OCI-LY3 (cell line): ENCODE data around the gene FAM110A.
"Not testable (repeated sequence)": the region's sequence is repeated elsewhere in the genome, so short reads cannot be mapped to it uniquely, and the experiment has no call there.

Source experiments
- H2AFZ ChIP-seq: fragments of 200-600, 300-600 bp; shearing (Covaris generic); 2 replicates; pipeline ENCODE4 v1.6.0; 2014; ENCODE audit warnings: antibody characterized with exemption, low read depth, low read length
- H3K27ac ChIP-seq: fragments of 200-600, 300-600 bp; sonication (generic); 2 replicates; pipeline ENCODE4 v1.5.1; 2014; ENCODE audit warnings: mild to moderate bottlenecking, low read length, moderate library complexity, mixed read lengths
- H3K27me3 ChIP-seq: fragments of 200-600, 300-600 bp; sonication (generic); 2 replicates; pipeline ENCODE4 v1.6.1; 2014; ENCODE audit warnings: low read depth, low read length, mixed read lengths
- H3K36me3 ChIP-seq: fragments of 200-600, 300-600 bp; sonication (generic); replicated peaks from 2 replicates; pipeline ENCODE3; 2014; ENCODE audit warnings: low read depth, low read length, mixed read lengths
- H3K4me1 ChIP-seq: fragments of 300-600, 200-600 bp; sonication (generic); 2 replicates; pipeline ENCODE4 v1.6.1; 2014; ENCODE audit warnings: low read length, mixed read lengths
- H3K4me2 ChIP-seq: fragments of 200-600, 300-600 bp; sonication (generic); 2 replicates; pipeline ENCODE4 v1.6.1; 2014; ENCODE audit warnings: low read length, mixed read lengths
- H3K4me3 ChIP-seq: fragments of 300-600, 200-600 bp; sonication (generic); 2 replicates; pipeline ENCODE4 v1.5.1; 2014; ENCODE audit warnings: antibody characterized with exemption, mild to moderate bottlenecking, low read length, moderate library complexity
- H3K79me2 ChIP-seq: fragments of 300-600, 200-600 bp; shearing (Covaris generic); 2 replicates; pipeline ENCODE4 v1.6.1; 2014; ENCODE audit warnings: mild to moderate bottlenecking, low read length, mixed read lengths
- H3K9ac ChIP-seq: fragments of 300-600, 200-600 bp; shearing (Covaris generic); 2 replicates; pipeline ENCODE4 v1.6.0; 2014; ENCODE audit warnings: mild to moderate bottlenecking, low read length, moderate library complexity
- H3K9me3 ChIP-seq: fragments of 200-600, 300-600 bp; shearing (Covaris generic); 2 replicates; pipeline ENCODE4 v1.6.1; 2014; ENCODE audit warnings: low read length, mixed read lengths; ENCODE audit not compliant: insufficient read depth
- H4K20me1 ChIP-seq: fragments of 200-600, 300-600 bp; sonication (generic); 2 replicates; pipeline ENCODE4 v1.6.1; 2016; ENCODE audit warnings: low read length, mixed read lengths; ENCODE audit not compliant: insufficient read depth
- CTCF ChIP-seq: fragments of 200-600, 300-600 bp; sonication (generic); IDR thresholded peaks from 2 replicates; pipeline ENCODE4 v1.5.1; 2014; ENCODE audit warnings: antibody characterized with exemption, low read length, low read depth
- EZH2phosphoT487 ChIP-seq: fragments of 200-600 bp; shearing (Covaris generic); IDR thresholded peaks from 2 replicates; pipeline ENCODE4 v1.6.1; 2018; ENCODE audit warnings: antibody characterized with exemption, mixed run types, low read depth

Gene FAM110A

GRCh38 chr20:845226-845868, 11.8 kb downstream of the FAM110A start:
- Histone ChIP-seq H3K9ac (no peak overlapping the region), H3K4me3 (no peak overlapping the region), H3K27me3 (no peaks in the 10 kb centered on the region), H3K27ac (no peak overlapping the region), H3K36me3 (peaks cover 4% of the 10 kb centered on the region), H4K20me1 (0 out of 2 replicates have a peak, but pooled peaks cover 13% of the 10 kb centered on the region), H3K9me3 (no peaks in the 10 kb centered on the region), H3K4me2 (no peak overlapping the region), H3K79me2 (no peaks in the 10 kb centered on the region), H2AFZ (no peak overlapping the region), H3K4me1 (no peaks in the 10 kb centered on the region)
- TF ChIP-seq CTCF (no peak), EZH2phosphoT487 (no peak)

DNA sequence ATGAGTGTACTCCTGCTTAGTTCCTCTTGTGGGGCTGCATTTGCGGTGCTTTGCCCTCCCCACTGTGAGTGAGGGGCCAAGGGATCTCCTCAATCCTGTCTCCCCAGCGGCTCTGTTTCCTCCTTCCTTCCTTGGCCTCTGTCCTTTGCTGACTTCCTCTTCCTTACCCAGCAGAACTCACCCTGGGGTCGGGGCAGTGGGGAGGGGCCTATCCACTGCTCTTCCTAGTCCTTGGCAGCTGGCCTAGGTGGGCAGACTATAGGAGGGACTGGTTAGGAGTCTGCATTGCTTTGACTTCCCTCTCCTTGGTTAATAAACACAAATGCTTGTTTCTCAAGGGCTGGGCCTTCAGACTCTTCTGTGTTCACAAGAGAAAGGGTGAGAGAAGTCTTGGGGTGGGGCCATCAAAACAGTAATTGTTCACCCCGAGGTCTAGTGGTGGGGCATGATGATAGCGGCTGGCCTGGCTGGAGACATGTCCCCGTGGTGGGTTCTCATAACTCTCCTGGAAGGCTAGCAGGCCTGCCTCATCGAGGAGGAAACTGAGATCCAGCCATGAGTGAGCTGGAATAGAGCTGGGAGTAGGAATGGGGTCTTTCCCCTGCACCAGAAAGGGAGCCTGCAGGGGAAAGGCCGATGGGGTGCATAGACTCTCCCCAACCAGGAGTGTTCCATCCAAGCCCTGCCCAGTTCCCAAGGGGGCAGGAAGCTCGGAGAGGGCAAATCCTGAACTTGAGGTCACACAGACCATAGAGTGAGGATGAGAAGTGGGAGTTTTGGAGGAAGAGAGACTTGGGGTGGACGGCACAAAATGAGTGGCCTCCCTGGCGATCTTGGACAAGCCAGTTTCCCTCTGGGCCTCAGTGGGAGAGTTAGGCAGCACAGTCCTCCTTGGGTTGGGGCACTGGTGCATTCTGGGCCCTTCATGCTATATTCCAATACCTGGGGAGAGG, 12.7 kb downstream of the FAM110A start:
- H3K4me1 ChIP-seq = no peaks in the 10 kb centered on the region
- H3K27ac ChIP-seq = no peak overlapping the region
- H3K36me3 ChIP-seq = peaks cover 4% of the 10 kb centered on the region
- no peaks in the 10 kb centered on the region for H3K79me2 ChIP-seq
- 0 out of 2 replicates have a peak, but pooled peaks cover 9% of the 10 kb centered on the region for H4K20me1 ChIP-seq
- H3K4me3 ChIP-seq = no peak overlapping the region
- no peak overlapping the region for H3K9ac ChIP-seq
- H2AFZ ChIP-seq = no peak overlapping the region
- no peak for TF ChIP-seq EZH2phosphoT487
- no peak overlapping the region for H3K4me2 ChIP-seq
- H3K27me3 ChIP-seq = no peaks in the 10 kb centered on the region
- H3K9me3 ChIP-seq = no peaks in the 10 kb centered on the region

DNA sequence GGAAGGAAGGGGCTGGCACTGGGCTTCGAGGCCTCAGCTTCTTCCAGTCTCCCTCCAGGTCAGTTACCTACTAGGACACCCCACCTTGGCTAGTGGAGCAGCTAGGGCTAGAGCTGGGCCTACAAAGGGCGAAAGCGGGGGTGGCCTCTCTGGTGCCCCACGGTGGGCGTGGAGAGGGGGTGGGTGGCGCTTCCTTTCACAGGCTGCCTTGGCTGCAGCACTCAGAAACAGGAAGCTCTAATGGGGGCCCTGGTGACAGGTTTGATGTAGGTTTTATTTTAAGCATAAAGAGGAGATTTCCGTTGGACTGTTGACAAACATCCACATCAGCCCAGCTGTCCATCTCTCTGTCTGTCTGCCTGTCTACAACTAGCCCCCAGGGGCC, 13.4 kb downstream of the FAM110A start:
- 0 out of 2 replicates have a peak, but pooled peaks cover 9% of the 10 kb centered on the region for H4K20me1 ChIP-seq
- no peaks in the 10 kb centered on the region for H3K4me1 ChIP-seq
- peaks cover 4% of the 10 kb centered on the region for H3K36me3 ChIP-seq
- no peak overlapping the region for H2AFZ ChIP-seq
- no peaks in the 10 kb centered on the region for H3K9me3 ChIP-seq
- H3K9ac ChIP-seq = no peak overlapping the region
- no peak overlapping the region for H3K4me2 ChIP-seq
- no peaks in the 10 kb centered on the region for H3K27me3 ChIP-seq
- no peak overlapping the region for H3K27ac ChIP-seq
- no peak overlapping the region for H3K4me3 ChIP-seq
- H3K79me2 ChIP-seq = no peaks in the 10 kb centered on the region
- no peak for TF ChIP-seq EZH2phosphoT487
- no peak for TF ChIP-seq CTCF

DNA sequence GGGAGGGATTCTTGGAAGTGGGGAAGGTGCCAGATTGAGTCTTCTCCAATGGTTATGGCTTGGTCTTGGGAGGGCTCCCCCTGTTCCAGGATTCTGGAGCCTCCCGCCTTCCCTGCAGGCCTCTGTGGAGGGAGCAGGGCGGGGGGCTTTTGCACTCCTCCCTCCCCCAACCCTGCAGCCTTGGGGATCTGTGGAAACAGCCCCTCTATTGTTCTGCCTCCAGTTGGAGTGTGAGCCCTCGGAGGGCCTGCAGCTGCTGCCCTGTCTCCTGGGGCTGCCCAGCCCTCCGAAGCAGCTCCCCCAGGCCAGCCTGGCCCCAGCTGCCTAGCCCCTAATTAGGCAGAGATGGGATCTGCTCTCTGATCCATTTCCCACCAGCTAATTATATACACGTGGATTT, 14.7 kb downstream of the FAM110A start:
- Histone ChIP-seq H3K4me1 (no peaks in the 10 kb centered on the region), H3K4me2 (no peak overlapping the region), H4K20me1 (0 out of 2 replicates have a peak, but pooled peaks cover 6% of the 10 kb centered on the region), H2AFZ (no peak overlapping the region), H3K9ac (no peak overlapping the region), H3K27me3 (no peaks in the 10 kb centered on the region), H3K27ac (no peak overlapping the region), H3K79me2 (no peaks in the 10 kb centered on the region), H3K4me3 (no peak overlapping the region), H3K36me3 (peaks cover 4% of the 10 kb centered on the region), H3K9me3 (no peaks in the 10 kb centered on the region)
- TF ChIP-seq CTCF = no peak
- TF ChIP-seq EZH2phosphoT487 = no peak

DNA sequence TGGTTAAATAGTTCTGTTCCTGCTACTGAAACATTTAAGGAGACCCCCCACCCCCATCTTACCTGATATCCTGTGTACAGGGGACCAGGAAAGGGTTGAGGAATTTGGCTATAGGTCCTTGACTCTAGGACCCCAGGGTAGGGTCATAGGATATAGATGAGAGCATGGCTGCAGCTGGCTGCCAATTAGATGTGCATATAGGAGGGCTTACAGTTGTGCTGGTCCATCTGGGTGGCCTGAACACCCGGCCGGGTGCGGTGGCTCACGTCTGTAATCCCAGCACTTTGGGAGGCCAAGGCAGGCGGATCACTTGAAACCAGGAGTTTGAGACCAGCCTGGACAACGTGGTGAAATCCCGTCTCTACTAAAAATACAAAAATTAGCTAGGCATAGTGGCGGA, 15.2 kb downstream of the FAM110A start:
- not testable (repeated sequence) for H3K27me3 ChIP-seq, H3K79me2 ChIP-seq, H3K4me3 ChIP-seq, H3K27ac ChIP-seq, H3K4me1 ChIP-seq, H3K36me3 ChIP-seq, H4K20me1 ChIP-seq, H3K4me2 ChIP-seq, H2AFZ ChIP-seq, H3K9me3 ChIP-seq, H3K9ac ChIP-seq
